LNCAP (cell line): ENCODE data around the gene B3GAT3.

ENCODE experiments used
- CTCF ChIP-seq: fragments of 450-650 bp; IDR thresholded peaks from 2 replicates; pipeline ENCODE4 v1.5.1; 2017; ENCODE audit warnings: mild to moderate bottlenecking

Gene B3GAT3

GRCh38 chr11:62573592-62574362 is 48.0 kb downstream of the B3GAT3 start, which contains the start of gene EEF1G:
EEF1G (minus strand) TSS chr11:62573891; CDS start chr11:62573842, 49 bp downstream.
- no peak for TF ChIP-seq CTCF

- TF ChIP-seq CTCF: no peak
These were observed 48.7 kb downstream of the B3GAT3 start for GRCh38 chr11:62573006-62573591.

- no peak for TF ChIP-seq CTCF
These were observed 49.4 kb downstream of the B3GAT3 start for GRCh38 chr11:62572431-62572830.

DNA sequence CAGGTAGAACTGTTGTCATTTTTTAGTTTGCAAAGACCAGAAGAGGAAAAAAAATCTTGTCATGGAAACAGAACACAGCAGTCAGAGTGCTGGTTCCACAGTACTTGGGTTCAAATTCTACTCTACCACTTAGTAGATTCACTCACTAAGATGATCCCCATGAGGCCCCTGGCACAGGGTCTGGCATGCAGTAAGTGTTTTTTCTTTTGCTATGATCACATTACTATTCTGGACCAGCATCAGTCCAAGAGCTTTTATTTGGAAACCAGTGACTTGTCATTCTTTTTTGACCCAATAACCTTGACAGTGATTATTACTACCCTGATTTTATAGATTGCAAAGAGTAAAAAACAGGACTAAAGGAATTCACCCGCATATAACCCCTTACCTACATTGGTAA is 52.2 kb downstream of the B3GAT3 start:
- TF ChIP-seq CTCF: no peak

DNA sequence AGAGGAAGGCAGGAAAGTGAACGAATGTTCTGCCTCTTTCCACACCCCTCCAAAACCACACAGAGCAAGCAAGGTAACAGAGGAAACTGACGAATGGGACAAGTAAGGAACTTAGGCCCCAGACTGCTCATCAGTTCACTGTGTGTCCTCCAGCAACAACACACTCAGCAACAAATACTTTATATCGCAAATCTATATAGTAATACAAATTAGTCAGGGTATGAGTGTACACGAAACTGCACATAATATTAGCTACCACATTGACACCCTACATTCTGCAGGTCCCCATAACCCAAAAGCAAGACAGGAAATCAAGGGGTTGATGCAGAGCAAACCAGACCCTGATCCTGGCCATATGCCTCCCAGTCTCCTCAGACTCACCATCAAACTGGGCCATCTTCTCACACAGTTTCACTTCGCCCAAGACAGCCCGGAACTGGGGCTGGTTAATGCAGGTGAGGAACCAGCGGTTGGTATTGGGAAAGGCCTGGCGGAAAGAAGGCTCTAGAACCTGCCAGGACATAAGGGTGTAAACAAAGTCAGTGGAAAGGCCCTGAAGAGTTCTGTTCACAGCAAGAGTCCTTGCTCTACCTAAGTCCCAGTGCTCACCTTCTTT is 54.7 kb downstream of the B3GAT3 start:
- no peak for TF ChIP-seq CTCF

- no peak for TF ChIP-seq CTCF
These were observed 55.5 kb downstream of the B3GAT3 start for GRCh38 chr11:62566247-62566646.
